GM12873 (cell line): ENCODE data around the gene TRIB2.

Experiments
- CTCF ChIP-seq: IDR thresholded peaks from 2 replicates; pipeline ENCODE4 v1.5.1; 2012; ENCODE audit warnings: low read depth, mild to moderate bottlenecking, moderate library complexity, low read length, control low read depth; ENCODE audit not compliant: insufficient read depth; ENCODE audit errors: missing control alignments

TRIB2 gene

DNA sequence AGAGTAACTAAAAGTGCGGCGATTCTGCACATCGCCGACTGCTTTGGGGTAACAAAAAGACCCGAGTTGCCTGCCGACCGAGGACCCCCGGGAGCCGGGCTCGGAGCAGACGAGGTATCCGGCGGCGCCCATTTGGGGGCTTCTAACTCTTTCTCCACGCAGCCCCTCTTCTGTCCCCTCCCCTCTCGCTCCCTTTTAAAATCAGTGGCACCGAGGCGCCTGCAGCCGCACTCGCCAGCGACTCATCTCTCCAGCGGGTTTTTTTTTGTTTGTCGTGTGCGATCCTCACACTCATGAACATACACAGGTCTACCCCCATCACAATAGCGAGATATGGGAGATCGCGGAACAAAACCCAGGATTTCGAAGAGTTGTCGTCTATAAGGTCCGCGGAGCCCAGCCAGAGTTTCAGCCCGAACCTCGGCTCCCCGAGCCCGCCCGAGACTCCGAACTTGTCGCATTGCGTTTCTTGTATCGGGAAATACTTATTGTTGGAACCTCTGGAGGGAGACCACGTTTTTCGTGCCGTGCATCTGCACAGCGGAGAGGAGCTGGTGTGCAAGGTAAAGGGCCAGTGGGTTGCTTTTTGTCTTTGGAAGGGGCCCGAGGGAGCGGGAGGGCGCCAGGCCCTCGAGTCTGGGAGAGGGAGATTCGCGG, 1.4 kb downstream of the TRIB2 start:
- no peak for TF ChIP-seq CTCF

DNA sequence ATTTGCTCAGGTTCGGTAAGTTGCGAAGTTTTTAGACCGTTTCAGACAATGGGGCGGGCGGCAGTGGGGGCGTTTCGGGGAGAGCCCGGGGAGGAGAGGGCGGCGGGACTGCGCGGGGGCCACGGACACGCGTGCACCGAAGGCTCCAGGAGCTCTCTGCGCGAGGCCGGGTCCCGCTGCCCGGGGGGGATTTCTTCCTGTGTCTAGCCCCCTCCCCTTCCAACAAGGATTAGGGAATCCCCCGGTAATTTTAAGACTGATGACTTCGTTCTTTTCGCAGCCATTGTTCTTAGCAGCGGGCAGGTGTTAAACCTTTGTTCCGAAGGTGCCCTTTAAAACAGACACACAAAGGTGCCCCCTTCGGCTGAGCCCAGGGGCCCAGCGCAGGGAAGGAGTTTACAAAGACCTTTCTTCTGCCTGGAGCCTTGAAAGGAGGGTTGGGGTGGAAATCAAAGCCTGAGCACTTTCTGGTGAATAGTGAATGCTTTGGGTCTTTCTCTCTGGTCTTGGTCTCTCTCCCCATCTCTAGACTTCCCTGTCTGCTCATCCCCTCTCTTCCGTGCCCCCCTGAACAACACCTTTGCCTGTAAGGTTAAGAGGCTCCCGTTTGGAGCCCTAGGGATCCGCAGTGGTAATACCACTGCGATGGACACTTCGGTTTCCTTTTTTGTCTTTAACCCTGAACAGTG, 2.1 kb downstream of the TRIB2 start:
- no peak for TF ChIP-seq CTCF

GRCh38 chr2:12719400-12720277, 2.9 kb downstream of the TRIB2 start:
- TF ChIP-seq CTCF, result no peak

DNA sequence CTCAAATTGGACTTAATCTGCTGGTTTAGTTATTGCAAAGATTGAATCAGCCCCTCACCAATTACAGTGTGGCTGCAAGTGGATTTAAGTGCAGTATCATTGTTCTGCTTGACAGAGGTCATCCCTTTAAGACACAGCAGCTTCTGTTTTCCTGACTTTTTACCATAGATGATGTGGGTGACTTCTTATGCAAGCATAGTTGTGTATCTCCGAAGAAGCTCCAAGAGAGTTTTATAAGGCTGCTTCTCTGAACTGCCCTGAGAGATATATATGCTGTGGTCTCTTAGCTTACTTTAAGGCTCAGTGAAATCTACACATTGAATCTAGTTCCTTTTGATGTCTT, 3.5 kb downstream of the TRIB2 start:
- TF ChIP-seq CTCF, result no peak

GRCh38 chr2:12720754-12721378, 4.1 kb downstream of the TRIB2 start:
- TF ChIP-seq CTCF, result no peak

DNA sequence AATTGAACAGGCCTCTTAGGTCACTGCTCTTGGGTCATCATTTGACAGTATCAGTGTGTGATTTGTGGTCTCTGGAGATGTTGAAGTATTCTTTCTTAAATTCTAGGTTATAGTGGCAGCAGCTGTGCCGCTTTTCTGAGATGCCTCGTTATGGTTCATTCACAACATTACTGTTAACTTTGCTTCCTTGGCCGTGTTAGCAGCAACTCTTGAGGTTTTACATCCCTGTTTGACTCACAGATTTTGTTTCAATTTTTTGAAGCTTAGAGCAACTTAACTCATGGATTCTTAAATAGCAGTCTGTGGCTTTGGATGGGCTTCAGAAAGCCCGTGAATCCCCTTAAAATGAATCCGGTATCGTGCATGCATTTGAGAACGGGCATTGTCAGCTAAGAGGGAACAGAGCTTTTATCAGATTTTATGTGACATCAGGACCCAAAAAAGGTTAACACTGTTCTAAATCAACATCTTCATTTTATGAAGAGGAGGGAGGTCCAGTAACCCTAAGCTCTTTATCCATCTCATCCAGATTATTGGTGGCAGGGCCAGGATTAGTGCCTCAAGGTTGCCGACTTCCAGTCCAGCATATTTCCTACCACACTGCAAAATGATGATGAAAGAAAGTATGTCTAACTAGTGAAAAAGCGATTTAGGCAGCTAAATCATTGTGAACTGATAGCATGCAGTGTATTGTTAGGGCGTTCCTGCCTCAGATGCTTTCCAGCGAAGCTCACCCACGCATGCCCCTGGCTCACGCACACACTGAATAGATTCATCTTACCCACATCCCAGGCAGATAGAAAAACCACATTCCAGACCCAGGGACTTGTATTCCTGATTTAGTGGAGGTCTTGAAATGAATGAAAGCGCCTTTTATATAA, 5.1 kb downstream of the TRIB2 start:
- no peak for TF ChIP-seq CTCF
